A549 treated with AZD9567 at 1 μM for 4 hours (cell line): ENCODE data around the gene IGSF9B. TPM values are rescaled to one million over a fixed set of nuclear protein-coding genes. Genes with fewer than 3 reads are reported as not detected.

ENCODE experiments used
- total RNA-seq: library from RNA; stranded (reverse); fragments of 200-300 nt; extraction: Qiagen RNA extraction; gene quantifications from 5 replicates; pipeline ENCODE4 v1.2.3, GENCODE V29; 2022; ENCODE audit not compliant: insufficient read depth

Gene IGSF9B, protein sequence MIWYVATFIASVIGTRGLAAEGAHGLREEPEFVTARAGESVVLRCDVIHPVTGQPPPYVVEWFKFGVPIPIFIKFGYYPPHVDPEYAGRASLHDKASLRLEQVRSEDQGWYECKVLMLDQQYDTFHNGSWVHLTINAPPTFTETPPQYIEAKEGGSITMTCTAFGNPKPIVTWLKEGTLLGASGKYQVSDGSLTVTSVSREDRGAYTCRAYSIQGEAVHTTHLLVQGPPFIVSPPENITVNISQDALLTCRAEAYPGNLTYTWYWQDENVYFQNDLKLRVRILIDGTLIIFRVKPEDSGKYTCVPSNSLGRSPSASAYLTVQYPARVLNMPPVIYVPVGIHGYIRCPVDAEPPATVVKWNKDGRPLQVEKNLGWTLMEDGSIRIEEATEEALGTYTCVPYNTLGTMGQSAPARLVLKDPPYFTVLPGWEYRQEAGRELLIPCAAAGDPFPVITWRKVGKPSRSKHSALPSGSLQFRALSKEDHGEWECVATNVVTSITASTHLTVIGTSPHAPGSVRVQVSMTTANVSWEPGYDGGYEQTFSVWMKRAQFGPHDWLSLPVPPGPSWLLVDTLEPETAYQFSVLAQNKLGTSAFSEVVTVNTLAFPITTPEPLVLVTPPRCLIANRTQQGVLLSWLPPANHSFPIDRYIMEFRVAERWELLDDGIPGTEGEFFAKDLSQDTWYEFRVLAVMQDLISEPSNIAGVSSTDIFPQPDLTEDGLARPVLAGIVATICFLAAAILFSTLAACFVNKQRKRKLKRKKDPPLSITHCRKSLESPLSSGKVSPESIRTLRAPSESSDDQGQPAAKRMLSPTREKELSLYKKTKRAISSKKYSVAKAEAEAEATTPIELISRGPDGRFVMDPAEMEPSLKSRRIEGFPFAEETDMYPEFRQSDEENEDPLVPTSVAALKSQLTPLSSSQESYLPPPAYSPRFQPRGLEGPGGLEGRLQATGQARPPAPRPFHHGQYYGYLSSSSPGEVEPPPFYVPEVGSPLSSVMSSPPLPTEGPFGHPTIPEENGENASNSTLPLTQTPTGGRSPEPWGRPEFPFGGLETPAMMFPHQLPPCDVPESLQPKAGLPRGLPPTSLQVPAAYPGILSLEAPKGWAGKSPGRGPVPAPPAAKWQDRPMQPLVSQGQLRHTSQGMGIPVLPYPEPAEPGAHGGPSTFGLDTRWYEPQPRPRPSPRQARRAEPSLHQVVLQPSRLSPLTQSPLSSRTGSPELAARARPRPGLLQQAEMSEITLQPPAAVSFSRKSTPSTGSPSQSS (N-terminal part only)
- 1.4 to 2.2 TPM (median 2.0 TPM) in 4 of 5 replicates, not detected in the other for total RNA-seq

DNA sequence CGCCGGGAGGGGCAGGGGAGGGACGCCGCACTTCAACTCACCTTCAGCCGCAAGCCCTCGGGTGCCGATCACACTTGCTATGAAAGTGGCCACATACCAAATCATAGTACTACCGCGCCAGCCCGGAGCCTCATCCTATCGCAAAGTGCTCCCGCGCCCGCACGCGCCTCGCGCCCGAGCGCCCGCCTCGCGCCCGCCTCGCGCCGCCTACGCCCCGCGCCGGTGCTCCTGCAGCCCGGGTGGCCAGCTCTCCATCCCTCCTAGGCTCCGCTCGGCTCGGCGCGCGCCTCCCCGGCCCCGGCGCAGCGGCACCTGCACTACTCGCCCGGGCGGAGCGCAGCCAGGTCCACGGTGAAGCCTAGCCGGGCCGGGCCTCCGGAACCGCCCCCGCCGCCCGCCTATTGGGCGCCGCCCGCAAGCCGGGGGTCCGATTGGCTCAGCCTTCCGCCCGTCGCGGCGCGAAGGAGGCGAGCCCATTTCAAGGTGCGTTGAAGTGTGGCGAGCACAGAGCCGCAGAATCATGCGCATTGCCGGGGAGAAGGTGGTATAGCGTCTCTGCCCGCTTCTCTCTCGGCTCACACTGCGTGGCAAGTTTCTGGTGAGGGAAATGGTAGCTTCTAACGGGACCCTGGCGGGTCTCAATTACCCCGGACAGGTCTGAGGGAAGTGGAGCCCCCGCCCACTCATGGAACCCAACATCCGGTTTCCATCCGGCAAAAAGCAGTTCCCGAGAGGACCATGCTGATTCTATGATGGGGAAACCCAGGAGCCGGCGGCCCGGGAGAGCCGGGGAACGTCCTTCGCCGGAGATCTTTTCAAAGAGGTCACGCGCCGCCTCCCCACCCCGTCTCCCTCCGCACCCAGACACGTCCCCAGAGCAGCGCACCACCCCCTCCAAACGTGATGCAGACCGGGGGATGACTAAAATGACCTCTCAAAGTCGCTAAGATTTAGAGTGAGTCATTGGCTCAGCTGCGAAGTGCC lies at the start of gene IGSF9B:
IGSF9B (minus strand) TSS at position 319 of the 984 bp plus-strand sequence; CDS start at position 105, 214 bp downstream.

Other genes with a start within 250 kb of the IGSF9B start
- gene SPATA19, start 111.5 kb downstream of the IGSF9B start, total RNA-seq, result not detected in 5 replicates
- gene JAM3, start 112.1 kb upstream of the IGSF9B start, total RNA-seq, result 3.6 to 10.0 TPM (median 4.2 TPM) in 5 replicates